Measurements from ENCODE around the gene PPP1R12B. TPM values are rescaled to one million over a fixed set of nuclear protein-coding genes. Genes with fewer than 3 reads are reported as not detected.
"Not testable (repeated sequence)": the region's sequence is repeated elsewhere in the genome, so short reads cannot be mapped to it uniquely, and the experiment has no call there.

Gene PPP1R12B
- total RNA-seq, 4 donors from 2014 or later = 747 to 1,375 (median 979) TPM

DNA sequence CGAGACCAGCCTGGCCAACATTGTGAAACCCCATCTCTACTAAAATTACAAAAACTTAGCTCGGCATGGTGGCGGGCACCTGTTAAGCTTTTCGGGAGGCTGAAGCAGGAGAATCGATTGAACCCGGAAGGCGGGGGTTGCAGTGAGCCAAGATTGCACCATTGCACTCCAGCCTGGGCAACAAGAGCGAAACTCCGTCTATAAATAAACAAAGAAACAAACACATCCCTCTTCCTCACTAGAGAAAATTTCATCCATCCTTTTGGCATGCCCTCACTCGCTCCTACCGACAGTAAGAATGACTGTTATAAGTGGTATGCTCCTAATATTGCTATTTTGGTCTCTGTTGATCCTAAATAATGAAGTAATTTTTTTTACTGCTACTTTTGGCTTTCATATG lies 195.0 kb downstream of the PPP1R12B start:
- ATAC-seq = peak; percentile 20
- not testable (repeated sequence) for H3K9me3 ChIP-seq, H3K36me3 ChIP-seq, H3K27me3 ChIP-seq
- Histone ChIP-seq H3K27ac (peak overlapping the region; percentile 87 to 100 (median 90)), H3K4me1 (peaks cover 6 to 46% (median 10%) of the 10 kb centered on the region in 3 donors), H3K4me3 (peak overlapping the region; percentile 55 to 100)
- TF ChIP-seq POLR2AphosphoS5 (IDR thresholded peaks at IDR 0.05) = peak; percentile 75
- WGBS, 2 donors (ENCODE audit: low coverage in 1 of 2) = 15 to 29% methylated on average over 6 to 11 of the region's 11 CpGs

DNA sequence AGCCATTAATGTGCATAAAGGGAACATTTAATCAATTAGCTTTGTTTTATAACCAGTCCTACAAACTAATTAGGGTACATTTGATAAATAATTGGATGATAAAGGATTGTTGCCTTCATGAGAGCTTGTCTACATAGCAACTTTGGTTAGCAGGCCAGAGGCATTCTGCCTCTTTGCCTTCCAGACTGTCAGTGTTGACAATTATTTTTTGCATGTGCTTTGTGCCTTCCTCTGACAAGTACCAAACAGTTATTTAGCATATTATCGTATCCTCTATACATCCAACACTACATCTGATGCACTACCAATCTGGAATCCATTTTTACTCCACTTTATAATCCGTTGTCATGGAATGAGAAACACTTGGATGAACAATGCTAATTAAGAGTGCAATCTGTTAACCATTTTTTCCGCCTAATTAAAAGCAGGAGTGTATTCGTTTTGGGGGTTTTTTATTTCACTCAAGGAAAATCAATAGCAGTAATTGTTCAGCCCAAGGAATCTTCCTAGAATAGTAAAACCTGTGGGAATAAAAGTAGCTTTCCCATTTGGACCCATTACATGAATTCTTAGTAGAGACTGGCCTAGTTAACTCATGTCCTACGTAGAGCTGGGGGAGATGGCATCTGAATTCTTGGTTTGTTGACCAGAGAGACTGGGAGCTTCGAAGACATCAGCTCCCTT lies 196.4 kb downstream of the PPP1R12B start:
- H3K4me1 ChIP-seq = peaks cover 2 to 52% (median 13%) of the 10 kb centered on the region in 3 donors
- H3K27me3 ChIP-seq, ATAC-seq, H3K36me3 ChIP-seq, H3K9me3 ChIP-seq: not testable (repeated sequence)
- 17 to 73% methylated on average over 5 to 6 of the region's 6 CpGs for WGBS, 2 donors (ENCODE audit: low coverage in 1 of 2)
- H3K4me3 ChIP-seq = peak overlapping the region; percentile 55 to 100
- H3K27ac ChIP-seq = peak overlapping the region; percentile 87 to 100 (median 90)

DNA sequence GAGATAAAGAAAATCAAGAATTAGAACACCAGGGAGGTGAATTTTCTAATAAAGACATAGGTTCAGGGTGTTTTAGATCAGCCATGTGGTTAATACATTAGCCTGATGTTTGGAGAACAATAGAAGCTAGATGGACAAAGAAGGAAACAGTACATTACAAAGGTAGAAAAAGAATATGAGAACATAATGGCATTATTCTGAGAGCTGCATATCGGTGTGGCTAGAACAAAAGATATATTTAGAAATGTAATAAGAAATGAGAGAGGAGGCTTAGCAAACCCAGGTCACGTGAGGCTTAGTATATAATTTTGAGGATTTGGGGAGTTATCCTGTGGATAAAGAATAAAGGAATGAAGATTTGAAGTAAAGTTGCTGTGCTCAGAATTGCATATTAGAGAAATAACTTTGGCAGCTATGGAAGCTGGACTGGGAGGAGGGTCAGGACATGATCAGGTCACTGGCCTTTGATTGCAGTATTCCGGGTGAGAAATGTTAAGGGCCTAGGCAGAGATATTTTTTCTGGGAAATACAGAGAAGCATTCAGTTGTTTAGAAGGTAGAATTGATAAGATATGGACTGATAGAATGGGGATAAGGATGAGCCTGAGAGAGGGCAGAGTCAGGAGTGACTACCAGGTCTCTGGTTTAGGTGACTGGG lies 197.3 kb downstream of the PPP1R12B start:
- Histone ChIP-seq H3K27ac (peak overlapping the region; percentile 87 to 100 (median 90)), H3K4me3 (peak overlapping the region; percentile 55 to 100), H3K4me1 (peaks cover 6 to 61% (median 14%) of the 10 kb centered on the region in 3 donors)
- H3K27me3 ChIP-seq, H3K36me3 ChIP-seq, H3K9me3 ChIP-seq, ATAC-seq: not testable (repeated sequence)
- 15 to 32% methylated on average over 3 of the region's 3 CpGs for WGBS, 2 donors (ENCODE audit: low coverage in 1 of 2)

DNA sequence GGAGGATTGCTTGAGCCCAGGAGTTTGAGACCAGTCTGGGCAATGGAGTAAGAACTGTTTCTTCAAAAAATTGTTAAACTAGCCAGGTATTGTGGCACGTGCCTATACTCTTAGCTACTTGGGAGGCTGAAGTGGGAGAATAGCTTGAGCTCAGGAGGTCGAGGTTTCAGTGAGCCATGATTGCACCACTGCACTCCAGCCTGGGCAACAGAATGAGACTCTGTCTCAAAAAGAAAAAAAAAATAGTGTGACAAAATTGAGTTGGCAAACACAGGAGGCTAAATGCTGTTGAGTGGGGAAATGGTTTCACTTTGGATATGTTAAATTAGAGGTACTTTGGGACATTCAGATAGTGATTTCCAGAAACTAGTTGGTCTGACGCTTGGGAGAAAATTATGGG lies 197.9 kb downstream of the PPP1R12B start:
- peak; percentile 16 for ATAC-seq
- peak; percentile 20 for TF ChIP-seq POLR2AphosphoS5 (IDR thresholded peaks at IDR 0.05)
- 35 to 40% methylated on average over 3 of the region's 3 CpGs for WGBS, 2 donors (ENCODE audit: low coverage in 1 of 2)
- H3K9me3 ChIP-seq, H3K27me3 ChIP-seq, H3K36me3 ChIP-seq: not testable (repeated sequence)
- peak overlapping the region; percentile 87 to 100 (median 90) for H3K27ac ChIP-seq
- peaks cover 6 to 65% (median 14%) of the 10 kb centered on the region in 3 donors for H3K4me1 ChIP-seq
- peak overlapping the region; percentile 55 to 100 for H3K4me3 ChIP-seq

DNA sequence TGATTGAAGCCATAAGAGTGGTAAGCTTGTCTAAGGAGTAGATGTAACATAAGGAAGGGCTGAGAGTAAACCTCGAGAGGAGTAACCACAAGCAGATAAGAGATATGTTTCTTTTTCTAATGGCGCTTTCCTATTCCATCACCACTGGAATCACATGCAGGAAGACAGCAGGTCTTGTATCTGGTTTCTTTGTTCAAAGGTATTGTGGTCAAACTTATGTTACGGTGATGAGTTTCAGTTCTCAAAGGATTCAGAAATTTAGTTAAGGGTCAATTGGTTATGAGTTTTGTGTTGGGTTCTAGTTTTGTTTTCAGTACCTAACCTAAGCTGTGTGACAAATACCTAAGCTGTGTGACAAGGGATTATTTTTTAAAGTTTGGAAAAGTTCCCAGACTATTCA lies 198.3 kb downstream of the PPP1R12B start:
- Histone ChIP-seq H3K4me3 (peak overlapping the region; percentile 55 to 100), H3K27ac (peak overlapping the region; percentile 87 to 100 (median 90)), H3K4me1 (peaks cover 6 to 70% (median 15%) of the 10 kb centered on the region in 3 donors)
- H3K36me3 ChIP-seq, ATAC-seq, H3K27me3 ChIP-seq, H3K9me3 ChIP-seq: not testable (repeated sequence)
- 57 to 67% methylated on average over 3 of the region's 3 CpGs for WGBS, 2 donors (ENCODE audit: low coverage in 1 of 2)

DNA sequence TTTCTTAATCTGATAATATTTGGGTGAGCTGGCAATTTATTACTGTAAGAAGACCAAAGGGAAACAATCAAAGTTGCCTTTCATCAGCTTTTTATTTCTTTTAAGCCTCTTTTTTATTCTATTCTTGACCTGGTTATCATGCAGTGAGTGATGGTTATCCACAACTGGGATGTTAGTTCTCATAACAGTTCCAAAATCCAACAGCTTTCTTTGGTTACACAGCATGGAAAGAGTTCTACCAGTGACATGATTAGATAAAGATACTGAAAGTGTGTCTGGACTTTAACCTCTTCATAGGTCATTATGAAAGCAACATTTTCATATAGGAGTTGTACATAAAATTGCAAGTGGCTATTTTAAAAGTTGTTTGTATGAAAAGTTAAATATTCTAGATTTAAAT lies 198.7 kb downstream of the PPP1R12B start:
- Histone ChIP-seq H3K36me3 (peaks cover 0 to 4% of the 10 kb centered on the region in 2 donors), H3K4me1 (peaks cover 6 to 74% (median 17%) of the 10 kb centered on the region in 3 donors), H3K27ac (peak overlapping the region in 3 of 4 donors; percentile 87 to 100 (median 91)), H3K4me3 (peak overlapping the region; percentile 10 to 55), H3K27me3 (no peaks in the 10 kb centered on the region), H3K9me3 (no peaks in the 10 kb centered on the region)
- TF ChIP-seq, protein P1, sequence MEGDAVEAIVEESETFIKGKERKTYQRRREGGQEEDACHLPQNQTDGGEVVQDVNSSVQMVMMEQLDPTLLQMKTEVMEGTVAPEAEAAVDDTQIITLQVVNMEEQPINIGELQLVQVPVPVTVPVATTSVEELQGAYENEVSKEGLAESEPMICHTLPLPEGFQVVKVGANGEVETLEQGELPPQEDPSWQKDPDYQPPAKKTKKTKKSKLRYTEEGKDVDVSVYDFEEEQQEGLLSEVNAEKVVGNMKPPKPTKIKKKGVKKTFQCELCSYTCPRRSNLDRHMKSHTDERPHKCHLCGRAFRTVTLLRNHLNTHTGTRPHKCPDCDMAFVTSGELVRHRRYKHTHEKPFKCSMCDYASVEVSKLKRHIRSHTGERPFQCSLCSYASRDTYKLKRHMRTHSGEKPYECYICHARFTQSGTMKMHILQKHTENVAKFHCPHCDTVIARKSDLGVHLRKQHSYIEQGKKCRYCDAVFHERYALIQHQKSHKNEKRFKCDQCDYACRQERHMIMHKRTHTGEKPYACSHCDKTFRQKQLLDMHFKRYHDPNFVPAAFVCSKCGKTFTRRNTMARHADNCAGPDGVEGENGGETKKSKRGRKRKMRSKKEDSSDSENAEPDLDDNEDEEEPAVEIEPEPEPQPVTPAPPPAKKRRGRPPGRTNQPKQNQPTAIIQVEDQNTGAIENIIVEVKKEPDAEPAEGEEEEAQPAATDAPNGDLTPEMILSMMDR (IDR thresholded peaks at IDR 0.05) = no peak
- TF ChIP-seq POLR2A (IDR thresholded peaks at IDR 0.05) = no peak
- TF ChIP-seq EP300 (IDR thresholded peaks at IDR 0.05) = no peak
- no peak for TF ChIP-seq POLR2AphosphoS5 (IDR thresholded peaks at IDR 0.05)
- no peak for ATAC-seq

DNA sequence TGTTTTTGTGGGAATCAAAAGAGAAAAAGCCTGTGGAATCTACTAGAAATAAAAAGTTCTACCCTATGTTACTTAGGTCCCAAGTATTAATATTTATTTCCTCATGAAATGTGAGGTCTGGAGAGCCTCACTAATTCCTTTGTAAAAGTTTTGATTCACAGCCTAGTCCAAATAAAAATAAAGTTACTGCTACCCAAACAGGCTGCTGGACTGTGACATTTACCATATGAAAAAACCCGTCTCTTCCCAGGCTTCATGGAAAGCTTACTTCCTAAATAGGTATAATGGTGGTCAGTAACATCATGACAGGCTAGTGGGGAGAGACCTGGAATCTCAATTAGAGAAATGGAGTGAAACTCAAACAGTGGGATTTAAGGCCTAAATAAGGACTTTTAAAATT lies 201.6 kb downstream of the PPP1R12B start:
- WGBS, 2 donors (ENCODE audit: low coverage in 1 of 2) = 23 to 53% methylated on average over 1 of the region's 1 CpG
- H3K36me3 ChIP-seq, ATAC-seq, H3K9me3 ChIP-seq, H3K27me3 ChIP-seq: not testable (repeated sequence)
- Histone ChIP-seq H3K4me3 (peak overlapping the region in 1 of 2 donors; percentile 10), H3K27ac (peak overlapping the region; percentile 66 to 91 (median 83)), H3K4me1 (peaks cover 17 to 91% (median 25%) of the 10 kb centered on the region in 3 donors)

DNA sequence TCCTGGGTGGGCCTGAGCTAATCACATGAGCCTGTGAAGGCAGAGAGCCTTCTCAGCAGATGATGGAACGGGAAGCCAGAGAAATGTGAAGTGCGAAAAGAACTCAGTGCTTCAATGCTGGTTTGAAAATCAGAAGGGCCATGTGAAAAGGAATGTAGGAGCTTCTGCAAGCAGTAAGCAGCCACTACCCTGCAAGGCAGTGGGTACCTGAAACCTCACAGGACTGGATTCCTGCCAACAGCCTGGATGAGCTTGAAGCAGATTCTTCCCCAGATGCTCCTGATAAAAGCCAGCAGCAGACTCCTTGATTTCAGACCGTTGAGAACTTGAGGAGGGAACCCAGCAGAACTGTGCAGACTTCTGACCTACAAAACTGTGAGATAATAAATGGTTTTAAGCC lies 203.2 kb downstream of the PPP1R12B start:
- Histone ChIP-seq H3K36me3 (peaks cover 0 to 4% of the 10 kb centered on the region in 2 donors), H3K9me3 (no peaks in the 10 kb centered on the region), H3K27ac (peak overlapping the region; percentile 64 to 87 (median 76)), H3K27me3 (no peaks in the 10 kb centered on the region), H3K4me1 (peaks cover 17 to 90% (median 17%) of the 10 kb centered on the region in 3 donors), H3K4me3 (no peak overlapping the region)
- TF ChIP-seq POLR2AphosphoS5 (IDR thresholded peaks at IDR 0.05) (no peak), EP300 (IDR thresholded peaks at IDR 0.05) (no peak), POLR2A (IDR thresholded peaks at IDR 0.05) (no peak)
- TF ChIP-seq, protein P1 (IDR thresholded peaks at IDR 0.05) = no peak
- ATAC-seq = peak; percentile 27
- 36 to 40% methylated on average over 1 to 3 of the region's 3 CpGs for WGBS, 2 donors (ENCODE audit: low coverage in 1 of 2)

All from gastroesophageal sphincter (tissue), 4 donors.